PC-9 (cell line): ENCODE data around the gene ARHGEF12. TPM values are rescaled to one million over a fixed set of nuclear protein-coding genes. Genes with fewer than 3 reads are reported as not detected.

Experiments
- BruUV-seq: library from RNA; stranded (reverse); fragments of 400-500 nt; replicated peaks from 2 replicates; lab custom pipeline; 2021; lab: Mats Ljungman, UMichigan
- CTCF ChIA-PET: fragments of 300-600 bp; sonication (Branson Sonifier 250); formaldehyde crosslinking; loops from one replicate; lab custom pipeline; 2022; ENCODE audit warnings: antibody characterized with exemption; lab: Charles Lee
- POLR2A ChIA-PET: fragments of 300-600 bp; sonication (Branson Sonifier 250); formaldehyde crosslinking; loops from one replicate; lab custom pipeline; 2022; ENCODE audit warnings: antibody characterized with exemption; ENCODE audit not compliant: unreplicated experiment; lab: Charles Lee
- DNase-seq, 2 experiments: peaks; one replicate each; pipeline versions ENCODE4 v3.0.0 to v3.0.0-alpha.2; 2015 to 2022; ENCODE audit warnings: mixed read lengths in 1 of 2
- H2AFZ ChIP-seq: fragments of 200-600 bp; sonication (generic); 2 replicates; pipeline ENCODE4 v1.8.1; 2017; ENCODE audit warnings: antibody characterized with exemption
- H3F3A ChIP-seq: fragments of 200-600 bp; sonication (generic); 2 replicates; pipeline ENCODE4 v1.8.1; 2017; ENCODE audit warnings: antibody characterized with exemption, mild to moderate bottlenecking, low read depth; ENCODE audit not compliant: insufficient read depth
- H3K27ac ChIP-seq: fragments of 200-600 bp; sonication (generic); 2 replicates; pipeline ENCODE4 v1.6.1; 2016; ENCODE audit warnings: mixed run types
- H3K27me3 ChIP-seq: fragments of 200-600 bp; sonication (generic); 2 replicates; pipeline ENCODE4 v1.6.1; 2016; ENCODE audit warnings: low read depth, mixed run types; ENCODE audit not compliant: insufficient read depth
- H3K36me3 ChIP-seq: fragments of 200-600 bp; sonication (generic); 2 replicates; pipeline ENCODE4 v1.6.1; 2016; ENCODE audit warnings: low read depth, mixed run types
- H3K4me1 ChIP-seq: fragments of 200-600 bp; sonication (generic); replicated peaks from 2 replicates; pipeline ENCODE4 v1.6.1; 2016; ENCODE audit warnings: mixed run types; ENCODE audit not compliant: insufficient read depth
- H3K4me2 ChIP-seq: fragments of 200-600 bp; sonication (generic); 2 replicates; pipeline ENCODE4 v1.6.1; 2017; ENCODE audit warnings: mixed run types
- H3K4me3 ChIP-seq: fragments of 200-600 bp; sonication (generic); 2 replicates; pipeline ENCODE4 v1.6.1; 2016; ENCODE audit warnings: mixed run types
- H3K79me2 ChIP-seq: fragments of 200-600 bp; sonication (generic); 2 replicates; pipeline ENCODE4 v1.6.1; 2017; ENCODE audit warnings: low read depth, mixed run types
- H3K9me2 ChIP-seq: fragments of 200-600 bp; sonication (generic); 2 replicates; pipeline ENCODE4 v1.8.1; 2017; ENCODE audit warnings: mild to moderate bottlenecking; ENCODE audit not compliant: insufficient read depth
- H3K9me3 ChIP-seq: fragments of 200-600 bp; sonication (generic); 2 replicates; pipeline ENCODE4 v1.8.1; 2016; ENCODE audit warnings: low read depth; ENCODE audit not compliant: insufficient read depth
- H4K20me1 ChIP-seq: fragments of 200-600 bp; sonication (generic); 2 replicates; pipeline ENCODE4 v1.8.1; 2017; ENCODE audit not compliant: insufficient read depth
- CTCF ChIP-seq: fragments of 200-600 bp; sonication (generic); conservative IDR thresholded peaks from 2 replicates; pipeline ENCODE4 v1.6.1; 2017; ENCODE audit warnings: mixed run types, antibody characterized with exemption, mild to moderate bottlenecking, moderate library complexity
- EZH2 ChIP-seq: fragments of 200-600 bp; sonication (generic); IDR thresholded peaks from 2 replicates; pipeline ENCODE4 v1.8.0; 2017; ENCODE audit warnings: antibody characterized with exemption, low read depth
- intact Hi-C: fragments of 100-400 bp; cut with micrococcal nuclease; formaldehyde crosslinking; loops from one replicate; pipeline ENCODE4 v1.10.0; 2022; ENCODE audit not compliant: unreplicated experiment
- total RNA-seq: library from RNA; stranded (reverse); gene quantifications from 2 replicates; pipeline ENCODE4 v1.2.3, GENCODE V29; 2021

ARHGEF12 gene
- total RNA-seq, 1 experiment from 2014 or later, result 76.5 TPM

- Histone ChIP-seq H3K27ac (peak overlapping the region; percentile 47), H3F3A (peaks cover 32% of the 10 kb centered on the region), H3K9me3 (no peaks in the 10 kb centered on the region; the same call in 1 of the 2 replicates), H3K9me2 (no peaks in the 10 kb centered on the region), H3K4me2 (peak overlapping the region; percentile 29), H4K20me1 (no peaks in the 10 kb centered on the region), H3K79me2 (no peaks in the 10 kb centered on the region), H3K36me3 (peaks cover 12% of the 10 kb centered on the region; the same call in 1 of the 2 replicates), H3K4me3 (no peak overlapping the region), H3K27me3 (no peaks in the 10 kb centered on the region), H2AFZ (no peak overlapping the region), H3K4me1 (peaks cover 19% of the 10 kb centered on the region)
- intact Hi-C loops, result loop anchor here (1.0 to 5.0 kb wide), 3 partner anchors 96 to 195 kb away; partner anchors contain the start of gene ARHGEF12
- TF ChIP-seq CTCF (no peak), EZH2 (no peak)
- POLR2A ChIA-PET, result interaction anchor here (0.5 to 0.7 kb wide), 3 partner anchors 55 to 92 kb away, joined by 4 to 5 read pairs (median 4); no protein-coding TSS in a partner anchor
- DNase-seq, result peak; percentile 60 to 98
- TSS peak; percentile 37 for BruUV-seq
- CTCF ChIA-PET, result no interaction called here
Observed at GRCh38 chr11:120432056-120433018, 96.1 kb downstream of the ARHGEF12 start.

- no peak overlapping the region for H3K4me2 ChIP-seq
- no peak overlapping the region for H3K4me3 ChIP-seq
- intact Hi-C loops, result loop anchor here (5.0 kb wide), 1 partner anchor 36 kb away; no protein-coding TSS in a partner anchor
- no peaks in the 10 kb centered on the region for H3K9me2 ChIP-seq
- H3K27me3 ChIP-seq, result no peaks in the 10 kb centered on the region
- no peaks in the 10 kb centered on the region for H3K9me3 ChIP-seq
- TF ChIP-seq EZH2 (no peak), CTCF (no peak)
- ChIA-PET POLR2A (no interaction called here), CTCF (no interaction called here)
- peaks cover 31% of the 10 kb centered on the region for H3K36me3 ChIP-seq
- no peaks in the 10 kb centered on the region for H3K4me1 ChIP-seq
- DNase-seq, result no peak
- no TSS peak for BruUV-seq
- H4K20me1 ChIP-seq, result no peaks in the 10 kb centered on the region
- H3F3A ChIP-seq, result peaks cover 1% of the 10 kb centered on the region; the same call in 1 of the 2 replicates
- no peak overlapping the region for H2AFZ ChIP-seq
- no peaks in the 10 kb centered on the region for H3K79me2 ChIP-seq
- no peak overlapping the region for H3K27ac ChIP-seq
Observed at GRCh38 chr11:120441592-120441991, 105.4 kb downstream of the ARHGEF12 start.

- TF ChIP-seq CTCF, result no peak
- no peak for TF ChIP-seq EZH2
- no peaks in the 10 kb centered on the region for H3K4me1 ChIP-seq
- H3K79me2 ChIP-seq, result no peaks in the 10 kb centered on the region
- H3K9me3 ChIP-seq, result no peaks in the 10 kb centered on the region
- peaks cover 31% of the 10 kb centered on the region for H3K36me3 ChIP-seq
- no peak overlapping the region for H2AFZ ChIP-seq
- no peaks in the 10 kb centered on the region for H3K27me3 ChIP-seq
- intact Hi-C loops, result loop anchor here (5.0 kb wide), 1 partner anchor 35 kb away; no protein-coding TSS in a partner anchor
- no peak overlapping the region for H3K4me2 ChIP-seq
- H3K27ac ChIP-seq, result no peak overlapping the region
- no peak overlapping the region for H3K4me3 ChIP-seq
- POLR2A ChIA-PET, result no interaction called here
- no peak for DNase-seq
- H3F3A ChIP-seq, result 0 out of 2 replicates have a peak, but pooled peaks cover 6% of the 10 kb centered on the region
- no TSS peak for BruUV-seq
- no peaks in the 10 kb centered on the region for H3K9me2 ChIP-seq
- H4K20me1 ChIP-seq, result no peaks in the 10 kb centered on the region
- CTCF ChIA-PET, result no interaction called here
Observed at GRCh38 chr11:120442031-120442430, 105.8 kb downstream of the ARHGEF12 start.
